DMS 273 (cell line): ENCODE data around the gene ASTL.
A peak's percentile ranks its signal among the peaks of the same experiment; 100 is the strongest.

Experiments
- DNase-seq: peaks from one replicate; lab custom pipeline; 2025; ENCODE audit not compliant: unreplicated experiment; lab: John Stamatoyannopoulos, UW

ASTL gene

GRCh38 chr2:96159084-96159830 lies 21.0 kb upstream of the ASTL start:
- no peak for DNase-seq

DNA sequence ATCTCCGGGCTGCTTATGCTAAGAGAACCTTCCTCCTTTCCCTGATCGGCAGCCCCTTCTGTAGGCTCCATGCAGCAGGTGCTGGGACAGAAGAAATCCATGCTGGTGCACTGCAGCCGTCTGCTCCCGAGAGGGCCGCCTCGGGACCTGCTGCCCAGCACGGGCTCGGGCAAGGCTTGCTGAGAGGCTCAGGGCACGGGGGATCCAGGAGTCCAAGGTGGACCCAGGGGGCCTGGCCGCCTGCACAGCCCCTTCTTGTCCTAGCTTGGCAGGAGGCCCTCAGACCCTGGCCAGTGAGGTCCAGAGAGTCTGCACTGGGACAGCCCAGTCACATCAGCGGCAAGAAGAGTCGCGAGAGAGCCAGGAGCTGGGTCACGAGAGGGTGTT lies 20.2 kb upstream of the ASTL start:
- DNase-seq: no peak

- DNase-seq: no peak
Measured at GRCh38 chr2:96157649-96158553, 19.6 kb upstream of the ASTL start.

- no peak for DNase-seq
Measured at GRCh38 chr2:96156926-96157648, 18.8 kb upstream of the ASTL start.

GRCh38 chr2:96156011-96156820 lies 17.9 kb upstream of the ASTL start:
- DNase-seq: no peak

- DNase-seq: no peak
Measured at GRCh38 chr2:96154506-96155380, 16.4 kb upstream of the ASTL start.

DNA sequence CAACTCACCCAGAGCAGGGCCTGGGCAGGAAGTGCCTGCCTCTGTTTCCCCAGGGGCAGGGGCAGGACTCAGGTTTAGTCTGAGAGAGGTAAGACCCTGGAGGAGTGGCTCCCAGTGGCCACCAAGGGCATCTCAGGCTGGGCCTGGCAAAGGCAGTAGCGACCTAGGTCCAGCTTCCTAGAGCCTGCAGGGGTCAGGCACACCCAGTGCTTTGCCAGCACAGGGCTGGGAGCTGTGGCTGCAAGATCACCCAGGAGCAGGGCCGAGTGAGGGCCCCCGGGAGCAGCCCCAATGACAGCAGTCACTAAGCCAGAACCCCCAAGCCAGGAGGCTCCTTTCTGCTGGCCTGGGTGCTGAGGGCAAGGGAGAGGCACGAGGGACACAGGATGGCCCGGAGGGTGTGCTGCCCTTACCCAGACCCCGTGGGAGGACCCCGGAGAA lies 15.7 kb upstream of the ASTL start:
- DNase-seq: no peak

GRCh38 chr2:96153291-96153713 lies 15.0 kb upstream of the ASTL start:
- DNase-seq: no peak

DNA sequence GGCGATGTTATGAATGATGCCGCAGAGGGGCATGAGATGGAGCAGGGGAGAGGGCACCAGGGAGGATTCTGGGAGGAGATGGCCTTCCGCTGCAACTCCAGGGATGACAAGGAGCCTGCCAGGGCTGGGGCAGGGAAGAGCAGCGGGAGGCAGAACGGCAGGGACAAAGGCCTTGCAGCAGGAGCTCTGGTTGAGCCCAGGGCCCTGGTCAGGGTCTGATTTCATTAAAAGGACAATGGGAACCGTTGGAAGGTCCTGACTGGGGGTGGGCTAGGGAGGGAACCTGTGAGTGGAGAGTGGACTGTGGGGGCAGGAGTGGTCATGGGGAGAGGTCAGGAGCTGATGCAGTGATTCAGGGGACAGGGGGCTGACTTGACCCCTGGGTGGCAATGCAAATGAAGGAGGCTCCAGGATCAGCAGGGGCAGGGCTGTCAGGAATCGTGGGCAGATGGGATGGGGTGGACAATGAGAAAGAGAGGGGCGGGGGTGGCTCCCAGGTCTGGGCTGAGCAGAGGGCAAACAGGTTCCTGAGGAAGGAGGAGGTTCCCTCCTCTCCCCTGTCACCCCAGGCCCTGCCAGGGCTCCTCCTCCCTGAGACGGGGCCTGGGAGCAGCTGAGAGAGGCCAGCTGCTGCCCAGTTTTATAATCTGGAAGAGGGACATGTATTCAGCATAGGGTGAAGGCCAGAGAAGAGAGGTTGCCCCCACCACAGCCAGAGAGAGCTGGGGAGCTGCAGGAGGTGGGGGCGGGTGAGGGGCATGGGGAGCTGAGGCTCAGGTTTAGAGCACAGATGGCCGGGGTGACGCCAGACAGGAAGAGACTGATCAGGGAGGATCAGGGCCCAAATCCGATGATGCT lies 14.2 kb upstream of the ASTL start:
- peak; percentile 85 for DNase-seq

GRCh38 chr2:96151595-96152303 lies 13.4 kb upstream of the ASTL start:
- no peak for DNase-seq

- no peak for DNase-seq
Measured at GRCh38 chr2:96150791-96151594, 12.7 kb upstream of the ASTL start.

DNA sequence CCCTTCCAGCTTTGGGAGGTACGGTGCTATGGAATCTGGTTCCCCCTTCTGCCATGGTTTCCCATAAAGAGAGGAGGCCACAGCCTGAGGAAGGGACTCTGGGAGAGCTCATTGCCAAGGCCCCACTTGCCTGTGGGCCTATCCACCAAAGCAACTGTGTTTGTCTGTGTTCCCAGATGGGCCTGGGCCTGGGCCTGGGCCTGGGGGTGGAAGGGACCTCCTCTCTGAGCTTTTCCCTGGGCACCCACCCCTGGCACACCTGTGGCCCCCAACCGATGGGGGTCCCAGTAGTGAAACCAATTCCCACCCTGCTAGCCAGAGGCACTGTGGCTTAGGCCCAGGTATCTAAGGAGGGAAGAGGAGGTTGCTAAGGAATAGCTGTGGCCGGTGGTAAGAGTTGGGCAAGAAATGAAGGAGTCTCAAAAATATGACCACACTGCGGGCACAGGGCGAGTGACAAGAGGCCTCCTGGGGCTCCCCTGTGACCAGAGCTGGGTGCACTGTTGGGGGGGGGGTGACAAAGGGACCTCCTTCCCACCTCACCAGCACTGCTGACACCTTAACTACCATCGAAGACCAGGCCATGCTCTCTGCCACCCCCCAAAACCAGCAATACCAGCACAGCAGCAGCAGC lies 11.8 kb upstream of the ASTL start:
- no peak for DNase-seq

DNA sequence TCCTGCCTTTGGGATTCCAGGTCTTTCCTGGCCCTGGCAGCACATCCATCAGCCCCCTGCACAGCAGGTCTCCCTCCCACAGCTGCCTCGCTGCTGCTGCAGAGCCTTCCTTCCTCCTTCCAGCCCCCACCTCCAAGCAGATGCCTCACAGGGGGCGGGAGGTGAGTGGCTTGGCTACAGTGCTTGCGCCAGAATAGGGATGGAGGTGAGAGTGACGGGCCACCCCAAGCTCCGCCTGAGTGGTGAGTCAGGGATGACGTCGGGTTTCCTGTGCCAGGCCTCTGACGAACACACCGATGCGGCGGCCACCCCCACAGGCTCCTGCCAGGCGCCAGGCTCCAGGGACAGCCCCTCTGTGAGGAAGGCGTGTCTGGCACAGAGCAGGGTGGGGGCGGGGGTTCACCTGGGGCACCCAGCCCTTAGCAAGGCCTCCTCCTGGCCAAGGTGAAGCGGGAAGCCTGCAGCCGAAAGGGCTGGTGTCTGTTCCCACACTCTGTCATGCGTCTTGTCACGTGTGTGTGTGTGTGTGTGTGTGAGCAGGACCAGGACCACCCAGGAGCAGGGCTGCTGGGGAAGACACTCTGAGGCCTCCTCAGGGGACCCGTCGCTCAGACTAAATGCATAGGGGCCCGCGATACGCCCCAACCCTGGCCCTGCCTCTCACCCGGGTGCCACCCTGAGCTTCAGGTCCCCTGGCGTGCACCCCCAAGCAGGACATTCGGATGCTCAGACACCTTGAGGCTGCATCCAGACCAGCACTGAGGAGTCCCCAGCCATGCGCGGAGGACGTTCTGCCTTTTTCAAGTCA lies 10.3 kb upstream of the ASTL start:
- DNase-seq: peak; percentile 94

- DNase-seq: peak; percentile 66
Measured at GRCh38 chr2:96147593-96148201, 9.4 kb upstream of the ASTL start.

DNA sequence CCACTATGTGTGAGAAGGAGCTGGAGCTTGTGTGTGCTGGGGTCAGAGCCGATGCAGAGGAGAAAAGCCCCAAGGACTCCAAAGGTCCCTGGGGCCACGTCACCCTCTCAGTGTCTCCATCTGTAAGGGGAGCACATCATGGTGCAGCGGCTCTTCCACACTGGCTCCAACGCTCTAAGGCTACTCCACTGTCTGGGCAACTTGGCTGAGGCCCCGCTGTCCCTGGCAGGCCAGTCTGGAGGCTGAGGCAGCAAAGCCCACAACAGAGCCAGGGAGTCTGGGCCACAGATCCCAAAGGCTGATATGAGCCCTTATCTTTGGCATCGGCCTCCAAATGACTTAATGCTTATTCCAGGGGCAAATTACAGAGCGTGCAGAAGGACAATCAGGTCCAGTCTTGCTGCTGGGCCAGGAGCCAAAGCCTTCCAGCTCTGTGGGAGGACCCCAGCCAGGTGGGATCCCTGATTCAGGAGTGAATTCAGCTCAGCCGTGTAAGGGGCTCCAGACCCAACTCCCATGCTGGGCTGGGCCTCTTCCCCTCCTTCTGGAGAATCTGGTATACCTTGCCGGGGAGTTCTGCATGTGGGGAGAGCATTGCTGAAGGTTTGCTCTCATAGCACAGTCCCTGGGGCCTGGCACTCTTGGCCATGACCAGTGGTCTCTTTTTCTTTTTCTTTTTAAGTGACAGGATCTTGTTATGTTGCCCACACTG lies 8.7 kb upstream of the ASTL start:
- DNase-seq: peak; percentile 79
